H1 (cell line): ENCODE data around the gene MAN1C1. TPM values are rescaled to one million over a fixed set of nuclear protein-coding genes. Genes with fewer than 3 reads are reported as not detected.

Source experiments
- CTCF ChIA-PET: fragments of 300-600 bp; sonication (Branson Sonifier 250); formaldehyde crosslinking; loops from one replicate; lab custom pipeline; 2021; ENCODE audit not compliant: partially characterized antibody; lab: Charles Lee
- POLR2A ChIA-PET: fragments of 300-600 bp; sonication (Branson Sonifier 250); formaldehyde crosslinking; loops from one replicate; lab custom pipeline; 2021; ENCODE audit warnings: inconsistent platforms; ENCODE audit not compliant: partially characterized antibody; lab: Charles Lee
- DNase-seq, 2 experiments: peaks; one replicate each; pipeline versions ENCODE4 v3.0.0 to v3.0.0-alpha.2; 2010 to 2022; ENCODE audit warnings: low spot score in 2 of 2, low read depth in 1 of 2, mixed read lengths in 1 of 2
- FAIRE-seq: peaks from 2 replicates; lab custom pipeline; 2011; peaks lifted over from hg19 to GRCh38; lab: Jason Lieb, UNC
- H2AFZ ChIP-seq: 2 replicates; pipeline ENCODE4 v1.8.1; 2012; ENCODE audit warnings: low read length, inconsistent platforms
- H2AK5ac ChIP-seq: 2 replicates; pipeline ENCODE4 v1.6.1; 2013; ENCODE audit warnings: low read depth, low read length
- H2BK120ac ChIP-seq: replicated peaks from 2 replicates; pipeline ENCODE3; 2013; ENCODE audit warnings: low read depth, low read length, inconsistent platforms
- H2BK12ac ChIP-seq: 2 replicates; pipeline ENCODE4 v1.6.1; 2013; ENCODE audit warnings: low read depth, low read length
- H2BK15ac ChIP-seq: 2 replicates; pipeline ENCODE4 v1.6.1; 2013; ENCODE audit warnings: low read length
- H2BK20ac ChIP-seq: 2 replicates; pipeline ENCODE4 v1.6.1; 2013; ENCODE audit warnings: low read length
- H2BK5ac ChIP-seq: 2 replicates; pipeline ENCODE4 v1.6.1; 2013; ENCODE audit warnings: low read depth, low read length
- H3K14ac ChIP-seq: 2 replicates; pipeline ENCODE4 v1.6.1; 2013; ENCODE audit warnings: inconsistent platforms; ENCODE audit not compliant: insufficient read length
- H3K18ac ChIP-seq: 2 replicates; pipeline ENCODE4 v1.6.1; 2013; ENCODE audit warnings: low read length; ENCODE audit errors: extremely low read depth
- H3K23ac ChIP-seq: 2 replicates; pipeline ENCODE4 v1.6.1; 2013; ENCODE audit warnings: inconsistent platforms; ENCODE audit not compliant: insufficient read length
- H3K23me2 ChIP-seq: 2 replicates; pipeline ENCODE4 v1.6.1; 2013; ENCODE audit warnings: low read depth, low read length
- H3K27ac ChIP-seq: 2 replicates; pipeline ENCODE4 v1.6.1; 2011; ENCODE audit warnings: low read depth, low read length, inconsistent platforms
- H3K27me3 ChIP-seq, 4 experiments: replicated peaks in 1 of 4; 1 replicate in 1 of 4; 2 replicates in 3 of 4; pipeline versions ENCODE4 v1.6.1 to v1.8.1; 2011 to 2013; ENCODE audit warnings: low read length in 3 of 4, mild to moderate bottlenecking in 3 of 4, inconsistent platforms in 2 of 4, mixed read lengths in 2 of 4, moderate library complexity in 1 of 4; ENCODE audit not compliant: control insufficient read depth in 3 of 4, insufficient read depth in 3 of 4; ENCODE audit errors: extremely low read depth in 1 of 4
- H3K36me3 ChIP-seq, 4 experiments: 2 replicates each; pipeline versions ENCODE4 v1.6.1 to v1.8.1; 2011 to 2013; ENCODE audit warnings: mild to moderate bottlenecking in 4 of 4, low read length in 3 of 4, moderate library complexity in 2 of 4, control low read depth in 1 of 4, inconsistent platforms in 1 of 4; ENCODE audit not compliant: insufficient read depth in 4 of 4, control insufficient read depth in 2 of 4
- H3K4ac ChIP-seq: replicated peaks from 2 replicates; pipeline ENCODE3; 2013; ENCODE audit warnings: low read length, low read depth, mixed read lengths, inconsistent platforms; ENCODE audit not compliant: insufficient read length
- H3K4me1 ChIP-seq, 4 experiments: replicated peaks in 1 of 4; 1 replicate in 1 of 4; 2 replicates in 3 of 4; pipeline versions ENCODE4 v1.6.1 to v1.8.1; 2011 to 2013; ENCODE audit warnings: low read length in 3 of 4, inconsistent platforms in 2 of 4, mixed read lengths in 1 of 4; ENCODE audit not compliant: insufficient read depth in 4 of 4, control insufficient read depth in 3 of 4
- H3K4me2 ChIP-seq, 2 experiments: 2 replicates each; pipeline versions ENCODE4 v1.6.1 to v1.8.1; 2011 to 2013; ENCODE audit warnings: low read depth in 2 of 2, low read length in 2 of 2, control low read depth in 1 of 2, inconsistent platforms in 1 of 2, mild to moderate bottlenecking in 1 of 2; ENCODE audit not compliant: insufficient read depth in 1 of 2
- H3K4me3 ChIP-seq, 4 experiments: fragments of 200-600, 300-600 bp in 1 of 4; sonication (generic), shearing (Covaris generic), sonication (Bioruptor Twin) in 1 of 4; 2 replicates each; pipeline versions ENCODE4 v1.5.1 to v1.8.1; 2011 to 2016; ENCODE audit warnings: low read length in 4 of 4, low read depth in 3 of 4, control low read depth in 2 of 4, inconsistent platforms in 2 of 4, mild to moderate bottlenecking in 2 of 4, mixed read lengths in 1 of 4, moderate library complexity in 1 of 4; ENCODE audit not compliant: insufficient read depth in 2 of 4; ENCODE audit errors: extremely low read depth in 1 of 4
- H3K56ac ChIP-seq: replicated peaks from 2 replicates; pipeline ENCODE3; 2013; ENCODE audit warnings: low read depth, mild to moderate bottlenecking, mixed read lengths, low read length, inconsistent platforms; ENCODE audit not compliant: insufficient read length
- H3K79me1 ChIP-seq: 2 replicates; pipeline ENCODE4 v1.6.1; 2013; ENCODE audit warnings: low read depth, low read length, control low read depth
- H3K79me2 ChIP-seq, 2 experiments: 2 replicates each; pipeline versions ENCODE4 v1.6.1 to v1.8.1; 2012 to 2013; ENCODE audit warnings: low read length in 2 of 2, mild to moderate bottlenecking in 2 of 2, inconsistent platforms in 1 of 2; ENCODE audit not compliant: insufficient read depth in 2 of 2, control insufficient read depth in 1 of 2
- H3K9ac ChIP-seq, 4 experiments: replicated peaks in 1 of 4; 1 replicate in 1 of 4; 2 replicates in 3 of 4; pipeline versions ENCODE4 v1.6.1 to v1.8.1; 2011 to 2013; ENCODE audit warnings: low read depth in 3 of 4, low read length in 3 of 4, control low read depth in 2 of 4, mild to moderate bottlenecking in 2 of 4, moderate library complexity in 2 of 4, inconsistent platforms in 1 of 4; ENCODE audit errors: extremely low read depth in 1 of 4
- H3K9me3 ChIP-seq, 2 experiments: 2 replicates each; pipeline versions ENCODE4 v1.6.1 to v1.8.1; 2012 to 2013; ENCODE audit warnings: mild to moderate bottlenecking in 2 of 2, moderate library complexity in 2 of 2, control low read depth in 1 of 2, inconsistent platforms in 1 of 2, low read depth in 1 of 2, low read length in 1 of 2, mixed read lengths in 1 of 2; ENCODE audit not compliant: insufficient read depth in 2 of 2
- H4K20me1 ChIP-seq, 2 experiments: replicated peaks in 1 of 2; 2 replicates each; pipeline versions ENCODE3 to v1.8.1; 2011 to 2013; ENCODE audit warnings: inconsistent platforms in 2 of 2, low read length in 2 of 2, mild to moderate bottlenecking in 1 of 2; ENCODE audit not compliant: insufficient read depth in 2 of 2, control insufficient read depth in 1 of 2
- H4K5ac ChIP-seq: 2 replicates; pipeline ENCODE4 v1.6.1; 2013; ENCODE audit warnings: low read length, low read depth, mixed read lengths, inconsistent platforms; ENCODE audit not compliant: insufficient read length
- H4K8ac ChIP-seq: 2 replicates; pipeline ENCODE4 v1.8.0; 2013; ENCODE audit warnings: mild to moderate bottlenecking, moderate library complexity, low read length, inconsistent platforms; ENCODE audit not compliant: insufficient read depth; ENCODE audit errors: extremely low read depth
- H4K91ac ChIP-seq: replicated peaks from 2 replicates; pipeline ENCODE3; 2013; ENCODE audit warnings: low read length, mixed read lengths, inconsistent platforms; ENCODE audit not compliant: insufficient read length
- FOSL1 ChIP-seq: IDR thresholded peaks from 2 replicates; pipeline ENCODE4 v1.6.1; 2011; ENCODE audit warnings: mild to moderate bottlenecking, low read depth, low read length, moderate library complexity; ENCODE audit not compliant: insufficient read depth
- SUZ12 ChIP-seq: fragments of 200-600 bp; sonication (generic); IDR thresholded peaks from 2 replicates; pipeline ENCODE4 v1.6.1; 2012; ENCODE audit warnings: mild to moderate bottlenecking, inconsistent platforms, low read length, moderate library complexity, mixed read lengths
- WGBS, 2 experiments: shearing (Covaris generic) in 1 of 2; methylation state at CpG; one replicate each; pipeline versions ENCODE4 v1.1.6 to v1.1.7; 2013 to 2015; ENCODE audit warnings: low lambda C conversion rate in 2 of 2, mixed read lengths in 2 of 2, inconsistent platforms in 1 of 2, low coverage in 1 of 2, missing lambda C conversion rate in 1 of 2; ENCODE audit not compliant: insufficient replicate concordance in 2 of 2, insufficient coverage in 1 of 2, insufficient read length in 1 of 2; ENCODE audit errors: extremely low coverage in 1 of 2, missing lambda C conversion rate in 1 of 2; 5-methylcytosine and 5-hydroxymethylcytosine counted together
- polyA plus RNA-seq, 7 experiments: library from polyadenylated mRNA; depleted of rRNA in 3 of 7; stranded (reverse) in 5 of 7; unstranded in 2 of 7; fragments of >200 nt in 5 of 7; fragments of 200-250 nt in 2 of 7; gene quantifications; 1 replicate in 5 of 7; 2 replicates in 1 of 7; 4 replicates in 1 of 7; pipeline versions ENCODE4 v1.2.1 to v1.2.3, GENCODE V29; 2011 to 2013; ENCODE audit warnings: missing spikeins in 2 of 7, mixed read lengths in 2 of 7
- total RNA-seq: library from RNA; stranded (reverse); fragmentation: NEBNext Ultra II Directional; extraction: Animal tissue kit (Norgen Biotek cat#: 25700); gene quantifications from 2 replicates; pipeline ENCODE4 v1.2.1, GENCODE V29; 2021

Gene MAN1C1
- total and polyA plus RNA-seq, 2 of the 8 experiments (the other 6 are each of a cell fraction or from before 2014, with no cell fraction given) = 7.8 to 15.2 TPM

DNA sequence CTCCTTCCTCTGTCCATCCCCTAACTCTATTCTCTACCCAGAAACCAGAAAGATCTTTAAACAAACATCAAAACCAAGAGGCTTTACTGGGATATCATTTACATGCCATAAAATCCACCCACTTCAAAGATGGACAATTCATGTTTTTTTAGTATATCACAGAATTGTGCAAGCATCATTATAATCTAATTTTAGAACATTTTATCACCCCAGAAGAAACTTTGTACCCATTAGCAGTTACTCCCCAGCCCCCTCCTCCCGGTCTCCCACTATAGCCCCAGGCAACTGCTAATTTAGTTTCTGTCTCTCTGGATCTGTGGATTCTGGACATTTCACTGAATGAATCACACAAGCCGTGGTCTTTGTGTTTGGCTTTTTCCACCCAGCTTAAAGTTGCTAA lies 178.6 kb downstream of the MAN1C1 start:
- H3K9me3 ChIP-seq = no peaks in the 10 kb centered on the region
- ChIA-PET POLR2A (interaction anchor here (0.6 kb wide), 1 partner anchor 35 kb away, joined by 3 read pairs; no protein-coding TSS in a partner anchor), CTCF (interaction anchor here (0.7 to 4.5 kb wide), 15 partner anchors 14 to 550 kb away, joined by 3 to 26 read pairs (median 4); no protein-coding TSS in a partner anchor)
- no peak overlapping the region for H2BK12ac ChIP-seq
- peaks cover 4 to 11% (median 7%) of the 10 kb centered on the region in 4 experiments; a peak in 6 of 7 replicates for H3K4me1 ChIP-seq
- H2BK15ac ChIP-seq = no peak overlapping the region
- no peak overlapping the region for H3K27ac ChIP-seq
- H3K27me3 ChIP-seq = peaks cover 0 to 2% (median under 1%) of the 10 kb centered on the region in 4 experiments; a peak in 3 of 7 replicates
- H3K56ac ChIP-seq = no peak overlapping the region
- FAIRE-seq (no peak), DNase-seq (no peak)
- no peak overlapping the region for H3K18ac ChIP-seq
- no peak overlapping the region for H4K91ac ChIP-seq
- H4K5ac ChIP-seq = no peak overlapping the region
- H3K23me2 ChIP-seq = peaks cover 2% of the 10 kb centered on the region; the same call in 1 of the 2 replicates
- TF ChIP-seq FOSL1 = no peak
- no peak for TF ChIP-seq SUZ12
- no peak overlapping the region for H4K8ac ChIP-seq
- H2BK20ac ChIP-seq = no peak overlapping the region
- no peak overlapping the region for H3K4ac ChIP-seq
- 84% methylated on average over 2 of the region's 2 CpGs; no CpG with 5 or more reads in 1 of the 2 experiments for WGBS, 2 experiments
- H2BK120ac ChIP-seq = no peak overlapping the region
- H3K23ac ChIP-seq = no peak overlapping the region
- no peak overlapping the region for H2AK5ac ChIP-seq
- H2BK5ac ChIP-seq = no peak overlapping the region
- no peaks in the 10 kb centered on the region for H3K79me2 ChIP-seq
- H3K36me3 ChIP-seq = no peaks in the 10 kb centered on the region
- no peak overlapping the region for H3K9ac ChIP-seq
- no peak overlapping the region for H2AFZ ChIP-seq
- H4K20me1 ChIP-seq = no peaks in the 10 kb centered on the region
- no peaks in the 10 kb centered on the region for H3K79me1 ChIP-seq
- H3K14ac ChIP-seq = no peak overlapping the region
- H3K4me2 ChIP-seq = no peak overlapping the region
- no peak overlapping the region for H3K4me3 ChIP-seq
